HuH-7.5 (cell line): ENCODE measurements around the gene IKZF5.

ENCODE experiments used
- DNase-seq: peaks from one replicate; pipeline ENCODE4 v3.0.0; 2011; ENCODE audit warnings: low spot score

IKZF5 gene

DNA sequence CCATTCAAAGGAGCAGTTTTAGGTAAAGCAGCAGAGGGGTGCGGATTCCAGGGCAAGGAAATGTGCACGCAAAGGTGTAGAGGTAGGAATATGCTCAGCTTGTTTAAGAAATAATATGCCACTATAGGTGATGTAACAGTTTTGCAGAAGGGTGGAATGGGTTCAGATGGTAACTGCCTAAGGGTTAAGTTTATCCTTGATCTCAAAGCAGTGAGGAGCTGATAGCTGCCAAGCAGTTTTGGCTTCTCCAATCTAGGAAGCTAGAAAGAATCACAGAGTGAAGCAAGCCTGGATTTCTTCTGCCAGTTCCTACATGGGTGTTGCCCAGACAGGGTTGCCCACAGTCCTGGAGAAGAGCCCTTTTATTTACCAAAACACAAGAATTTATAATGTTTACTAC, 6.2 kb upstream of the IKZF5 start:
- DNase-seq: no peak

DNA sequence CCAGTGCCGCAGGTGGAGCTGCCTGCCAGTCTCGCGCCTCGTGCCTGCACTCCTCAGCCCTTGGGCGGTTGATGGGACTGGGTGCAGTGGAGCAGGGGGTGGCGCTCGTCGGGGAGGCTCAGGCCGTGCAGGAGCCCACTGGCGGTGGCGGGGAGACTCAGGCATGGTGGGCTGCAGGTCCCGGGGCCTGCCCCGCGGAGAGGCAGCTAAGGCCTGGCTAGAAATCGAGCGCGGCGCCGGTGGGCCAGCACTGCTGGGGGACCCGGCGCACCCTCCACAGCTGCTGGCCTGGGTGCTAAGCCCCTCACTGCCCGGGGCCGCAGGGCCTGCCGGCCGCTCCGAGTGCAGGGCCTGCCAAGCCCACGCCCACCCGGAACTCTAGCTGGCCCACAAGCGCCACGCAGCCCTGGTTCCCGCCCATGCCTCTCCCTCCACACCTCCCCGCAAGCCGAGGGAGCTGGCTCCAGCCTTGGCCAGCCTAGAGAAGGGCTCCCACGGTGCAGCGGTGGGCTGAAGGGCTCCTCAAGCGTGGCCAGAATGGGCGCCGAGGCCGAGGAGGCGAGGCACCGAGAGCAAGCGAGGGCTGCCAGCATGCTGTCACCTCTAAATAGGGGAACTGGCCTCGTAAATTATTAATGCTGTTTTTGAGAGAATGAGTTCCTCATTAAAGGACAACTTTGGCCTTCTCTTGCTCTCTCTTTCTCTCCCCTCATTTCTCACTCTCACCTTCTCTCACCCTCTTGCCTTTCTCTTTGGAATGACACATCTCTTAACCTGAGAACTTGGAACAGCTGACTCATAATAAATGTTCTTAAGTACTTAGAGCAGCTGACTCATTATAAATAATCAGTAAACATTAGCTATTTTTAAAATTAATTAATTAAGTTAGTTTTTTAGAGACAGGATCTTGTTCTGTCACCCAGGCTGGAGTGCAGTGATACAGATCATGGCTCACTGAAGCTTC, 5.1 kb upstream of the IKZF5 start:
- no peak for DNase-seq

- DNase-seq: no peak
Measured at GRCh38 chr10:123011987-123012386, 3.4 kb upstream of the IKZF5 start.

- DNase-seq: peak; percentile 52
Measured at GRCh38 chr10:123009105-123009820, 668 bp upstream of the IKZF5 start.

- DNase-seq: peak; percentile 42
Measured at GRCh38 chr10:123007558-123008354, 839 bp downstream of the IKZF5 start.

DNA sequence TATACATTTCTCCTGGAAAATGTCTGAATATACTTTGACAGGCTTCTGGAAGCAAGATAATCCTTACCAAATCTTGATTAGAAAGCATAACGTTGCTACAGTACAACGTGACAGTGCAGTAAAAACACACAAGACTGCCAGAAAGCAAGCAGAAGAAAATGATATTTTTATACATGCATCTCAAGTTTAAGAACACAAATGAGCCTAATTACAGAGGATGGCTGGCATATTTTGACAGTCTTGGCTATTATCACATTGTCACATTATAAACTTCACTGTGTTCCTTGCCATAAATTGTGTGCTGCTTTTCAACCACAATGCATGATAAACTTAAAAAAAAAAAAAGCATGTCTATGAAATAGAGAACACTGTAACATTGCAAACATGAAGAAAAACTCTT, 4.3 kb downstream of the IKZF5 start:
- DNase-seq: no peak

DNA sequence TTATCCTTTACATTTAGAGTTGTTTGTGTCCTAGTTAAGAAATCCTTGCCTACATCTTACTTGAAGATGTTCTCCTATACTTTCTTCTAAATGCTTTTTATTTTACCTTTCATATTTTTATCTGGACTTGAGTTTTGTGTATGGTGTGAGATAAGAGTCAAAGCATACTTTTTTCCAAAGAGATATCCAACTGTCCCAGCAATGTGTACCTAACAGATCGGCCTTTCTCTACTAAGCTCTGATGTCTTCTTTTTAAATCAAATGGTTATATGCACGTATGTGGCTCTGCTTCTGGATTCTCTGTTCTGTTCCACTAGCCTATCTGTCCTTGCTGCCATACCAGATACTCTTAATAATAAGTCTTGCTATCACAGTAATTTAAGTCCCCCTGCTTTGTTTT, 7.2 kb downstream of the IKZF5 start:
- no peak for DNase-seq

DNA sequence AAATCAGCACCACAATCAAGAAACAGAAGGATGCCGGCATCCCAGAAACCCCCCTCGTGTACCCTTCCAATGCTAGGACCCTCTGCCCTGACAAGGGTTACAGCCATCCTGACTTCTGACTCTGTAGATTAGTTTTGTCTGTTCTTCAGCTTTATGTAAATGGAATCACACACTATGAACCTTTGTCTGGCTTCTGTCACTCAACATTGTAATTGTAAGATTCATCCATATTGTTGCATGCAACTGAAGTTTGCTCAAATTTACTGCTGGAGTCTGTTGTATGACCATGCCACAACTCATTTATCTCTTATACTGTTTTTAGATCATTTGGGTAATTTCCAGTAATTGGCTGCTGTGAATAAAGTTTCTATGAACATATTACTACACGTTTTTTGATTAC, 8.4 kb downstream of the IKZF5 start:
- no peak for DNase-seq

- no peak for DNase-seq
Measured at GRCh38 chr10:122999347-122999746, 9.2 kb downstream of the IKZF5 start.

DNA sequence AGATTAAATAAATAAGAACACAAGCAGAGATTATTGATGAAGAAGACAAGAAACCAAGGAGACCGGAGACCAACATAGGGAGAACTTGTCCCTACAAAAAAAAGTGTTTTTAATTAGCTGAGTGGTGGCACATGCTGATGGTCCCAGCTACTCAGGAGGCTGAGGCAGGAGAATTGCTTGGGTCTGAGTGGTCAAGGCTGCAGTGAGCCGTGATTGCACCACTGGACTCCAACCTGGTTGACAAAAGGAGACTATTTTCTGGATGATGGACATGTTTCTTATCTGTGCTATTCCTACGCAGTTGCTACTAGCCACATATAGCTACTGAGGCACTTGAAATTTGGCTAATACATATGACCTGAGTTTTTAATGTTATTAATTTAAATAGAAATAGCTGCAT, 9.7 kb downstream of the IKZF5 start:
- no peak for DNase-seq

DNA sequence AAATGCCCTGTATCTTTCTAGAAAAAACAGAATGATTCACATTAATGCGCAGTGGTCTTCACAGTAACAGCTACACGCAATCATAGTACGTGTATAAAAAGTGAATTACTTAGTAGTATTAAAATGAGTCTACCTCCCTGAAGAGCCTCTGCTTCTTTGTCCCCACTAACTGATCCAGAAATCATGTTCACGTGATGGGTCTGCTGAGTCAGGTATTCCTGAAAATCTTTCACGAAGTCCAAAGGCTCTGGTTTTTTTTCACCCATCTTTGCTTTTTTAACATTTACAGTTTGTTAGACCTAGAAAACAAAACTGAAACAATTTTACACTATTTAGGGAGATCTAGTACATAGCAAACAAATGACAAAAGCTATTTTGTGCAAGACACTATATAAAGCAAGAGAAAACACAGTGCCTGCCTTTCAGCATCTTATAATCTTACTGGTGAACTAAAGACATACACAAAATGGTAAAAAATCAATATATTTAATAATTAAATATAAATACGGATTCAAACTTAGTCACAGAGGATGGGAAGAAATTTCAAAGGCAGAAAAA, 10.2 kb downstream of the IKZF5 start:
- no peak for DNase-seq

- no peak for DNase-seq
Measured at GRCh38 chr10:122997864-122998263, 10.7 kb downstream of the IKZF5 start.

DNA sequence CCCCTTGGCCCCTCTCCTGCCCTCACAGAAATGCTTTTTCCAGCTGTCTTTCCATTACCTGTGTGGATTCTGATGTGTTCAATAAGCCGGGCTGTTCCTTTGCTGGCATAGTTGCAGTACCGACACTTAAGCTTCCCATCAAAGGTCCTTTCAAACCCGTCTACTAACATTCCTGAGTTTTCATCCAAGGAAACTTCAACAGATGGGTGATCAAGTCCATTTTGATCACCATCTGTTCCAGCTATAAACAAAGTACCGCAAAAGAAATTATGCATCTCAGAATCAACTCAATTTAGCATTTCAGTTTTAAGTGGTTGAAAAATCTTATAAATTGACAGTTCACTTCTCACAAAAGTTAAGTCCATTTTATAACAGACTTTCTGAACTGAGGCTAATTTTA, 12.7 kb downstream of the IKZF5 start:
- no peak for DNase-seq

DNA sequence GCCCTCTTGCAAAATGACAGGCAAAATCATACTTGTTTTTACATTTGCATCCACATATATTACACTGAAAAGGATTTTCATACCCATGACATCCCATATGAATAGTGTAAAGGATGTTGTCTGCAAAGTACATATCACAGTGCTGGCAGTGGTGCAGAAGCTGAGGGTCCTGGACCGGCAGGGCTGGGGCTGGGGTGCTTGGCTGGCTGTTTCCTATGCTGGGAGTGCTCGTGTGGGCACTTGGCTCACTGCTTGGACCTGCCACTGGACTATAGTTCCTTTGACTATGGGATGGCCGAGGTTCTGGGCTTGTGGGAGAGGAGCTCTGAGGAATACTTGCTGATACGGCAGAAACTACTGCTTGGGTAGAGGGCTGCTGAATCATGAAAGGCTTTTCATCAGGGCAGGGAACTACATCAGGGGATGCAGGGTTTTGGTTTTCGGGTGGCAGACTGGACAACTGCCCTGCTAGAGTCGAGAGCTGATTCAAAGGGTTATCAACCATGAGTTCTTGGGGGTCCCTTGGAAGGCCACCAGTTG, 14.7 kb downstream of the IKZF5 start:
- DNase-seq: no peak

- DNase-seq: no peak
Measured at GRCh38 chr10:122992031-122992585, 16.5 kb downstream of the IKZF5 start.

DNA sequence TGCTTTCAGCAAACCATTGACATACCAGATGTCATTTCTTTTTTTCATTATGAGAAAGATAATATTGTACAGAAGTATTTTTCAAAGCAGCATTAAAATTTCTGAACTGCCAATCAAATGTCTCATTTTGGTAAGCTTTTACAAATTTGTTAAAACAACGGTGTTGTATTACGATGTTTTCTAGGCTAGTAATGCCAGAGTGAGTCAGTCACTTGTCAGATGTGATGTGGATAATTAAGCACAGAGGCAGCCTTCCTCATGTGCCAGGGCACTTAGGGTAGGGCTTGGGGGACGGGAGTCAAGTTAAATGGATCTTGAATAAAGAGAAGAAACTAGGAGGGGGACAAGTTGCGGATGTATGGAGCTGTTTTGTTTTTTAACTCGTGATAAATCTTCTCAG, 18.3 kb downstream of the IKZF5 start:
- no peak for DNase-seq

DNA sequence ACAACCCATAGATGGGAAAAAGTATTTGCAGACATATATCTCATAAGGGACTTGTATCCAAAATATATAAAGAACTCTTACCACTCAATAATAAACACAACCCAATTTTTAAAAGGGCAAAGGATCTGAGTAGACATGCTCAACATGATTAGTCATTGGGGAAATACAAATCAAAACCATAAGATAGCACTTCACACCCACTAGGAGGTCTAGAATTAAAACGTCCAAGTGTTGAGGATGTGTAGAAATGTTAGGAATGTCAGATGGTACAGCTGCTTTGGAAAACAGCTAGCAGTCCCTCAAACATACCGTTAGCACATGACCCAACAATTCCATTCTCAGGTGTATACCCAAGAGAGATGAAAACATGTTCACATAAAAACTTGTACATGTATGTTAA, 20.1 kb downstream of the IKZF5 start:
- no peak for DNase-seq

DNA sequence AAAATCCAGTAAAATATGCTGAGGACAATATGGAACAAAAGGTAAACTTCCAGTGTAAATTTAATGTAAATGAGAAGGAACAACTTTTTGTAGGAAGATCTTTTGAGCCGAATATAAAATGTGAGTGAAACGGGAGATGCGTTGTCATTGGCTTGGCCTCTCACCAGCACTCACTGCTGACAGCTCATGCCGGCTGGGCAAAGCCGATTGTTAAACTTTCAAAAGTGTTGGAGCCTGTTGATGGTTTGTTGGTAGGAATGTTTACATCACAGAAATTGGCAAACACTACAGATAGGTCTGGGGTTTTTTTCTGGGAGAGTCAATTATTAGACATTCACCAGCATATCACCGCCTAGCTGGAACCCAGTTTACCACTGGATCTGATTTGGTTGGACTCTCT, 22.3 kb downstream of the IKZF5 start:
- no peak for DNase-seq

- DNase-seq: no peak
Measured at GRCh38 chr10:122984708-122985107, 23.9 kb downstream of the IKZF5 start.

DNA sequence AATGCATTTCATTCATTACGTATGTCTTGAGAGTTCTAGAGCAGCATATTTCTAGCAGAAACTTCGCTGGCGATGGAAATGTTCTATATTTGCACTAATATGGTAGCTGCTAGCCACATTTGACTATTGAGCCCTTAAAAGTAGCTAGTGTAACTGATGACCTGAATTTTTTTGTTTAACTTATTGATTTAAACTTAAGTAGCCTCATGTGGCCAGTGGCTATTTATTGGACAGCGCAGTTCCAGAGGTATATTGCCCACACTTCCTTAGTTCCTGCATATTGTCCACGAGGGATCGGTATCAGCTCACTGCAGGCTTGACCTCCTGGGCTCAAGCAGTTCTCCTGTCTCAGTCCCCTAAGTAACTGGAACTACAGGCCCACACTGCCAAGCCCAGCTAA, 24.7 kb downstream of the IKZF5 start:
- DNase-seq: no peak

DNA sequence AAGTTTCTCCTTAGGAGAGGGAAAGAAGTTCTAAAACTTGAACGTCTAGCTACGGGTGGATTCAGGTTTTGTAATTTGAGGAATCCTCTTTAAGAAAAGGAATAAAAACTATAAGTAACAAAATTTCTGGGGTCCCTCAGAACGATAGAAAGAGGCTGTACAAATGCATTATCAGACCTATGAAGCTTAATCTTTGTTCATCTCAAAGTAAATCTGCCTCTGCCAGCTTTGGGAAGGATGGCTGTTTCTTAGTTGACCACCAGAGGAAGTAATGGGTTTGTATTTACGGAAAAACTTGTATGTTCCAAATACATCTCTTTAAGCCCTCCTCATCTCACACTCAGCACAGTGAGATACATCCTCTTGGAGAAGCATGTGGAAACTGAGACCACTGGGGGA, 27.5 kb downstream of the IKZF5 start:
- DNase-seq: peak; percentile 37
